BLaER1 treated with 17β-estradiol and CSF1 and Interleukin-3, amounts not matched to agents 10 nM and 100 nM (cell line): Measurements from ENCODE around the gene SLC17A8.
"Not testable (repeated sequence)": the region's sequence is repeated elsewhere in the genome, so short reads cannot be mapped to it uniquely, and the experiment has no call there.

Source experiments
- H3K27ac ChIP-seq, 11 experiments: shearing (Covaris generic); formaldehyde crosslinking; 2 replicates each; pipeline ENCODE4 v1.8.1; 2022
- H3K27me3 ChIP-seq, 11 experiments: shearing (Covaris generic); formaldehyde crosslinking; 2 replicates each; pipeline ENCODE4 v1.8.1; 2022
- H3K36me3 ChIP-seq, 11 experiments: shearing (Covaris generic); formaldehyde crosslinking; 2 replicates each; pipeline ENCODE4 v1.8.1; 2022
- H3K4me1 ChIP-seq, 10 experiments: shearing (Covaris generic); formaldehyde crosslinking; 2 replicates each; pipeline ENCODE4 v1.8.1; 2022
- H3K4me2 ChIP-seq, 11 experiments: shearing (Covaris generic); formaldehyde crosslinking; 2 replicates each; pipeline ENCODE4 v1.8.1; 2022
- H3K4me3 ChIP-seq, 10 experiments: shearing (Covaris generic); formaldehyde crosslinking; 2 replicates each; pipeline ENCODE4 v1.8.1; 2022
- H3K9ac ChIP-seq, 11 experiments: shearing (Covaris generic); formaldehyde crosslinking; 2 replicates each; pipeline ENCODE4 v1.8.1; 2022
- H3K9me3 ChIP-seq, 11 experiments: shearing (Covaris generic); formaldehyde crosslinking; replicated peaks in 1 of 11; 2 replicates each; pipeline ENCODE4 v1.8.1; 2022
- H4K20me1 ChIP-seq, 11 experiments: shearing (Covaris generic); formaldehyde crosslinking; 2 replicates each; pipeline ENCODE4 v1.8.1; 2022
- Cebpa-rat ChIP-seq, 11 experiments: shearing (Covaris generic); IDR thresholded peaks; 2 replicates each; pipeline ENCODE4 v1.8.1; 2022

The SLC17A8 gene

DNA sequence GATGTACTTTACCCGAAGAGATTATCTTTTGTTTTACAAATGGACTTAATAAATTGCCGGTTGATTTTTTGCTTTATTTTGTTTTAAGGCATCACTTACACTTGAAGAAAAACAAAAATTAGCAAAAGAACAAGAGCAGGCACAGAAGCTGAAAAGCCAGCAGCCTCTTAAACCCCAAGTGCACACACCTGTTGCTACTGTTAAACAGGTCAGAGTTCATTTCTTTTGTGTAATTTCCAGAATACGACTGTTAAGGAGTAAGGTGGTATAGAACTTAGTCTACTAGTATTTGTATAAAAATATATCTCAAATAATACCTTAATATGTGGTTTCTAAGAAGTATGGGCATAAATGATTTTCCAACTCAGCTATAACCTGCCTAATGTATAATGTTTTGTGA is 19.6 kb upstream of the SLC17A8 start:
- peaks cover 57 to 98% (median 82%) of the 10 kb centered on the region in 11 experiments for H3K36me3 ChIP-seq
- no peak overlapping the region for H3K9ac ChIP-seq
- H4K20me1 ChIP-seq: peaks cover 0 to 8% (median 0%) of the 10 kb centered on the region in 11 experiments; a peak in 1 of 22 replicates
- H3K4me3 ChIP-seq: no peak overlapping the region
- H3K27me3 ChIP-seq: no peaks in the 10 kb centered on the region
- no peak overlapping the region for H3K4me2 ChIP-seq
- H3K4me1 ChIP-seq: no peaks in the 10 kb centered on the region
- no peak for TF ChIP-seq Cebpa-rat (IDR thresholded peaks at IDR 0.05)
- peaks cover 0 to 2% (median 0%) of the 10 kb centered on the region in 11 experiments; a peak in 1 of 22 replicates for H3K9me3 ChIP-seq
- H3K27ac ChIP-seq: no peak overlapping the region

DNA sequence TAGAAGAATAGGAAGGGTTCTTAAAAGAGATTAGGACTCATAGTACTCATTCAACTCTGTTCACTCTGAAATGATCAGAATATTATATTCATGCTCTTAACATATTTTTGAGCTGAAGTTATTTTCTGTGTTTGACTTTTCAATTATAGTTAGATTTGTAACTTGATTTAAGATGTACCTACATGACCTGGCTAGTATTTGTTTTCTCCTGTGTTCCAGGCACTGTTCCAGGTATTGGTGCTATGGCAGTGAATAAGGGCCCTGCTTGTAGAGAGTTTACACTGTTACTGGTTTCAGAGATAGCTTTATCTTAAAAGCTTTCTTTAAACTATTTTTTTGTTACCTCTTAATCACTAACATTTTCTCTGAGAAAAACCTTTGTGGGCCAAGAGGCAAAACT is 19.1 kb upstream of the SLC17A8 start:
- Histone ChIP-seq H3K36me3 (peaks cover 53 to 97% (median 78%) of the 10 kb centered on the region in 11 experiments), H3K27me3 (no peaks in the 10 kb centered on the region), H3K4me1 (no peaks in the 10 kb centered on the region), H3K9ac (no peak overlapping the region), H3K4me3 (no peak overlapping the region), H3K9me3 (peaks cover 0 to 5% (median 0%) of the 10 kb centered on the region in 11 experiments; a peak in 1 of 22 replicates), H4K20me1 (peaks cover 0 to 7% (median 0%) of the 10 kb centered on the region in 11 experiments; a peak in 1 of 22 replicates), H3K27ac (no peak overlapping the region), H3K4me2 (no peak overlapping the region)
- no peak for TF ChIP-seq Cebpa-rat (IDR thresholded peaks at IDR 0.05)

- TF ChIP-seq Cebpa-rat (IDR thresholded peaks at IDR 0.05): no peak
- Histone ChIP-seq H3K27me3 (no peaks in the 10 kb centered on the region), H3K36me3 (peaks cover 42 to 84% (median 65%) of the 10 kb centered on the region in 11 experiments), H3K27ac (no peak overlapping the region), H3K4me3 (no peak overlapping the region), H3K4me1 (no peaks in the 10 kb centered on the region), H3K9ac (no peak overlapping the region), H3K9me3 (peaks cover 0 to 5% (median 0%) of the 10 kb centered on the region in 11 experiments; a peak in 1 of 22 replicates), H4K20me1 (no peaks in the 10 kb centered on the region), H3K4me2 (no peak overlapping the region)
Observed at GRCh38 chr12:100339071-100339470, 17.8 kb upstream of the SLC17A8 start.

DNA sequence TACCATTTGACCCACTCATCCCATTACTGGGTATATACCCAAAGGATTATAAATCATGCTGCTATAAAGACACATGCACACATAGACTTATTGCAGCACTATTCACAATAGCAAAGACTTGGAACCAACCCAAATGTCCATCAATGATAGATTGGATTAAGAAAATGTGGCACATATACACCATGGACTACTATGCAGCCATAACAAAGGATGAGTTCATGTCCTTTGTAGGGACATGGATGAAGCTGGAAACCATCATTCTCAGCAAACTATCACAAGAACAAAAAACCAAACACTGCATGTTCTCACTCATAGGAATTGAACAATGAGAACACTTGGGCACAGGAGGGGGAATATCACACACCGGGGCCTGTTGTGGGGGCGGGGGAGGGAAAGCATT is 14.0 kb upstream of the SLC17A8 start:
- peaks cover 13 to 46% (median 30%) of the 10 kb centered on the region in 11 experiments; a peak in 21 of 22 replicates for H3K36me3 ChIP-seq
- H3K9ac ChIP-seq, H3K27ac ChIP-seq, H3K9me3 ChIP-seq, H3K4me1 ChIP-seq, H3K4me2 ChIP-seq, H3K27me3 ChIP-seq, H3K4me3 ChIP-seq, H4K20me1 ChIP-seq: not testable (repeated sequence)

DNA sequence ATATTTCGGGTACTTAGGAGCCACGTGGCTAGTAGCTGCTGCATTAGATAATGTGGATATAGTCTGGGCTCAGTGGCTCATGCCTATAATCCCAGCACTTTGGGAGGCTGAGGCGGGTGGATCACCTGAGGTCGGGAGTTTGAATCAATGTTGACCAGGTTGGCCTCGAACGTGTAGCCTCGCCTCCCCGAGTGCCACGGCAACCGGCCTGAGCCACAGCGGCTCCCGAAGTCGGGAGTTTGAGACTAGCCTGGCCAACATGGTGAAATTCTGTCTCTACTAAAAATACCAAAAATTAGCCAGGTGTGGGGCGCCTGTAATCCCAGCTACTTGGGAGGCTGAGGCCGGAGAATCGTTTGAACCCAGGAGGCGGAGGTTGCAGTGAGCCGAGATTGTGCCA is 12.5 kb upstream of the SLC17A8 start:
- not testable (repeated sequence) for H3K9me3 ChIP-seq, H3K9ac ChIP-seq, H4K20me1 ChIP-seq, H3K27ac ChIP-seq, H3K4me1 ChIP-seq, H3K4me3 ChIP-seq, H3K27me3 ChIP-seq, H3K4me2 ChIP-seq
- H3K36me3 ChIP-seq: peaks cover under 1 to 31% (median 16%) of the 10 kb centered on the region in 11 experiments; a peak in 19 of 22 replicates

- peaks cover 0 to 23% (median 9%) of the 10 kb centered on the region in 11 experiments; a peak in 15 of 22 replicates for H3K36me3 ChIP-seq
- no peak overlapping the region for H3K4me3 ChIP-seq
- no peaks in the 10 kb centered on the region for H3K27me3 ChIP-seq
- no peaks in the 10 kb centered on the region for H3K4me1 ChIP-seq
- H3K4me2 ChIP-seq: no peak overlapping the region
- no peak for TF ChIP-seq Cebpa-rat (IDR thresholded peaks at IDR 0.05)
- H3K27ac ChIP-seq: no peak overlapping the region
- peaks cover 0 to 5% (median 0%) of the 10 kb centered on the region in 11 experiments; a peak in 1 of 22 replicates for H3K9me3 ChIP-seq
- H3K9ac ChIP-seq: no peak overlapping the region
- no peaks in the 10 kb centered on the region for H4K20me1 ChIP-seq
Observed at GRCh38 chr12:100345020-100345767, 11.7 kb upstream of the SLC17A8 start.

- Histone ChIP-seq H3K9ac (no peak overlapping the region), H3K27me3 (no peaks in the 10 kb centered on the region), H3K4me1 (no peaks in the 10 kb centered on the region), H3K27ac (no peak overlapping the region), H3K36me3 (peaks cover 0 to 11% (median 9%) of the 10 kb centered on the region in 11 experiments; a peak in 15 of 22 replicates), H3K9me3 (peaks cover 0 to 5% (median 0%) of the 10 kb centered on the region in 11 experiments; a peak in 1 of 22 replicates), H4K20me1 (no peaks in the 10 kb centered on the region), H3K4me3 (no peak overlapping the region), H3K4me2 (no peak overlapping the region)
- TF ChIP-seq Cebpa-rat (IDR thresholded peaks at IDR 0.05): no peak
Observed at GRCh38 chr12:100346660-100347059, 10.2 kb upstream of the SLC17A8 start.

DNA sequence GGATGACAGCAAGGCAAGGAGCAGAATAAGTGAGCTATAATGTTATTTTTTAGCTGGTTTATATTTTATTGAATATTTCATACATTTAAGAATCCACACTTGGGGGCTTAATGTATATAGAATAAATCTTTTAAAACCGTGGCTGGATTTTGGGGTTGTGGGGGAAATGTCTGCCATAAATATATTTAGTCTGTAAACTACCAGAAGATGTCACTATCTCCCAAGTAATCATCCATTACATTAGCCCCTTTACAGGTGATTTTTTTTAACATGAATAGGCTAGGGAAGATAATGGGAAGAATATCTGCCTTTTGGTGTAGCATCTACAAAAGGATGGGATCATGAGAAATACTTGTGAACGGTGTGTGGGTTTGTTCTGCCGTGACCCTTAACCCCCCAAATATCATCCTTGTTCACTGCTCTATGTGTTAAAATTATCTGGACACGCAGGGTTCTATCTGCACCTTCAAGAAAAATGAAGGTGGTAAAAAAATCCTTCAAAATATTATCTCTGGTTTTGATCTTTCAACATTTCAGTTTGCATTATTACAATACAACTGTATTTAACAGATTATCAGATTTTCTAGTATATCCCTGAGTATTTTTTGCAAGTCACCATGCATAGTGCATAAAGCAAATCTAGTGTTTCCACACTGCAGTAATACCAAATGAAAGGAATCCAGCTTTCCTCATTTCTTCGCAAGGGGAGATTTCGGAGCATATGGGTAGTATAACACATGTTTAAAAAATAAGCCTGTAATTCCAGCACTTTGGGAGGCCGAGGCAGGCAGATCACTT is 8.0 kb upstream of the SLC17A8 start:
- Histone ChIP-seq H3K4me3 (no peak overlapping the region), H3K27ac (no peak overlapping the region), H3K9me3 (no peaks in the 10 kb centered on the region), H3K36me3 (no peaks in the 10 kb centered on the region), H3K27me3 (no peaks in the 10 kb centered on the region), H3K9ac (no peak overlapping the region), H4K20me1 (no peaks in the 10 kb centered on the region), H3K4me1 (no peaks in the 10 kb centered on the region), H3K4me2 (no peak overlapping the region)
- no peak for TF ChIP-seq Cebpa-rat (IDR thresholded peaks at IDR 0.05)

DNA sequence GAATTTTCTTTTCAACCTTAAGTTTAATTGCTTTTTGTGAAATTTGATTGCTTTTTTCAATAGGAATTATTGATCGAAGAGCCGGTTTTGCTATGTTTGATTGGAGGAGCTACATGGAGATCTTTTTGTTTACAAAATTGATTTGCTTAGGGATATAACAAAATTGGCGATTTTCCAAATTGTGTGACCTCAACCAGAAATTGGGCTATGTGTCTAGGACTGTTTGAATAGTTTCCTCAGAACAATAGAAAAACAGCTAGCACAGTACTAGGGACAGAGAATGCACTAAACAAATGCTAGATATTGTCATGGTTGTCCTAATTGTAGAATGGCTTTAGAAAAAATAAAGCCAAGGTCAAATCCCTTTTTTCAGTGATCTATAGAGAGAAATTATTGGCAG is 2.4 kb downstream of the SLC17A8 start:
- no peak for TF ChIP-seq Cebpa-rat (IDR thresholded peaks at IDR 0.05)
- no peaks in the 10 kb centered on the region for H3K36me3 ChIP-seq
- no peaks in the 10 kb centered on the region for H3K27me3 ChIP-seq
- H3K27ac ChIP-seq: no peak overlapping the region
- no peaks in the 10 kb centered on the region for H4K20me1 ChIP-seq
- H3K4me2 ChIP-seq: no peak overlapping the region
- H3K9ac ChIP-seq: no peak overlapping the region
- H3K4me3 ChIP-seq: no peak overlapping the region
- no peaks in the 10 kb centered on the region for H3K9me3 ChIP-seq
- H3K4me1 ChIP-seq: no peaks in the 10 kb centered on the region
